Activated effector memory CD4-positive, alpha-beta T cell treated with anti-CD3 and anti-CD28 coated beads, Interleukin-2, amount 50 U/mL, for 16 hours (primary cell): ENCODE data around the gene LRFN2.
A peak's percentile ranks its signal among the peaks of the same experiment; 100 is the strongest.

ENCODE experiments used
- DNase-seq: peaks from one replicate; pipeline ENCODE4 v3.0.0-alpha.2; 2020

The LRFN2 gene

GRCh38 chr6:40359808-40360207 lies 227.4 kb downstream of the LRFN2 start:
- DNase-seq, result no peak

GRCh38 chr6:40358473-40359460 lies 228.4 kb downstream of the LRFN2 start:
- DNase-seq, result peak; percentile 37

GRCh38 chr6:40356242-40356910 lies 230.8 kb downstream of the LRFN2 start:
- no peak for DNase-seq

GRCh38 chr6:40355532-40355931 lies 231.6 kb downstream of the LRFN2 start:
- no peak for DNase-seq

GRCh38 chr6:40355066-40355465 lies 232.1 kb downstream of the LRFN2 start:
- DNase-seq, result no peak

GRCh38 chr6:40353967-40354452 lies 233.2 kb downstream of the LRFN2 start:
- no peak for DNase-seq

GRCh38 chr6:40353197-40353966 lies 233.8 kb downstream of the LRFN2 start:
- no peak for DNase-seq

GRCh38 chr6:40352527-40353170 lies 234.5 kb downstream of the LRFN2 start:
- no peak for DNase-seq

GRCh38 chr6:40352006-40352405 lies 235.2 kb downstream of the LRFN2 start:
- no peak for DNase-seq

- no peak for DNase-seq
These were observed 236.4 kb downstream of the LRFN2 start for GRCh38 chr6:40350747-40351217.

- no peak for DNase-seq
These were observed 237.0 kb downstream of the LRFN2 start for GRCh38 chr6:40349901-40350746.

- no peak for DNase-seq
These were observed 237.9 kb downstream of the LRFN2 start for GRCh38 chr6:40349123-40349900.

GRCh38 chr6:40348591-40348990 lies 238.6 kb downstream of the LRFN2 start:
- no peak for DNase-seq

GRCh38 chr6:40347571-40348011 lies 239.6 kb downstream of the LRFN2 start:
- no peak for DNase-seq

GRCh38 chr6:40346246-40346645 lies 240.9 kb downstream of the LRFN2 start:
- DNase-seq, result no peak

GRCh38 chr6:40344566-40345167 lies 242.5 kb downstream of the LRFN2 start:
- DNase-seq, result no peak

- no peak for DNase-seq
These were observed 243.1 kb downstream of the LRFN2 start for GRCh38 chr6:40343877-40344565.

GRCh38 chr6:40343318-40343876 lies 243.8 kb downstream of the LRFN2 start:
- DNase-seq, result no peak

- no peak for DNase-seq
These were observed 244.4 kb downstream of the LRFN2 start for GRCh38 chr6:40342723-40343122.
